Loucy (cell line): ENCODE results near the gene MYL5.

ENCODE experiments used
- H2AFZ ChIP-seq: fragments of 200-600 bp; sonication (generic); 2 replicates; pipeline ENCODE4 v1.6.0; 2016; ENCODE audit warnings: antibody characterized with exemption, mild to moderate bottlenecking, low read length, moderate library complexity
- H3F3A ChIP-seq: fragments of 200-600 bp; 2 replicates; pipeline ENCODE4 v1.6.0; 2016; ENCODE audit warnings: antibody characterized with exemption, low read depth, mild to moderate bottlenecking
- H3K27me3 ChIP-seq: fragments of 200-600 bp; sonication (generic); 2 replicates; pipeline ENCODE4 v1.6.1; 2014; ENCODE audit warnings: low read length, mild to moderate bottlenecking; ENCODE audit not compliant: insufficient read depth, poor library complexity, severe bottlenecking
- H3K36me3 ChIP-seq: fragments of 200-600 bp; sonication (generic); 2 replicates; pipeline ENCODE4 v1.6.1; 2016; ENCODE audit warnings: low read length; ENCODE audit not compliant: insufficient read depth
- H3K4me1 ChIP-seq: fragments of 200-600 bp; sonication (generic); 2 replicates; pipeline ENCODE4 v1.5.1; 2014; ENCODE audit warnings: low read length, mild to moderate bottlenecking; ENCODE audit not compliant: insufficient read depth, poor library complexity, severe bottlenecking
- H3K4me2 ChIP-seq: fragments of 200-600 bp; sonication (generic); 2 replicates; pipeline ENCODE4 v1.6.0; 2014; ENCODE audit warnings: antibody characterized with exemption, low read length, low read depth, mild to moderate bottlenecking; ENCODE audit not compliant: poor library complexity, severe bottlenecking
- H3K4me3 ChIP-seq: fragments of 200-600 bp; sonication (generic); 2 replicates; pipeline ENCODE4 v1.5.1; 2014; ENCODE audit warnings: low read length, mild to moderate bottlenecking, mixed read lengths; ENCODE audit not compliant: poor library complexity, severe bottlenecking
- H3K79me2 ChIP-seq: fragments of 200-600 bp; sonication (generic); 2 replicates; pipeline ENCODE4 v1.6.1; 2014; ENCODE audit warnings: low read length; ENCODE audit not compliant: insufficient read depth
- H3K9ac ChIP-seq: fragments of 200-600 bp; sonication (generic); 2 replicates; pipeline ENCODE4 v1.6.0; 2014; ENCODE audit warnings: mild to moderate bottlenecking, low read depth, low read length, moderate library complexity; ENCODE audit not compliant: poor library complexity, severe bottlenecking
- H3K9me2 ChIP-seq: fragments of 200-600 bp; sonication (generic); replicated peaks from 2 replicates; pipeline ENCODE4 v1.6.1; 2016; ENCODE audit warnings: low read depth, low read length, mixed read lengths
- H3K9me3 ChIP-seq: fragments of 200-600 bp; sonication (generic); 2 replicates; pipeline ENCODE4 v1.6.1; 2014; ENCODE audit warnings: mild to moderate bottlenecking, antibody characterized with exemption, low read length, low read depth; ENCODE audit not compliant: insufficient read depth
- H4K20me1 ChIP-seq: fragments of 200-600 bp; sonication (generic); 2 replicates; pipeline ENCODE4 v1.6.0; 2014; ENCODE audit warnings: antibody characterized with exemption, low read length, mild to moderate bottlenecking; ENCODE audit not compliant: insufficient read depth, poor library complexity, severe bottlenecking
- CTCF ChIP-seq: fragments of 200-600 bp; sonication (generic); conservative IDR thresholded peaks from 2 replicates; pipeline ENCODE4 v1.5.1; 2014; ENCODE audit warnings: mild to moderate bottlenecking, antibody characterized with exemption, low read length
- EZH2phosphoT487 ChIP-seq: fragments of 200-600 bp; IDR thresholded peaks from 2 replicates; pipeline ENCODE4 v1.6.1; 2018; ENCODE audit warnings: antibody characterized with exemption, mild to moderate bottlenecking, moderate library complexity, borderline replicate concordance

The MYL5 gene

GRCh38 chr4:678331-679103, 4.2 kb downstream of the MYL5 start:
- H3K9ac ChIP-seq: no peak overlapping the region
- H4K20me1 ChIP-seq: peaks cover 2% of the 10 kb centered on the region
- H3K4me2 ChIP-seq: no peak overlapping the region
- no peaks in the 10 kb centered on the region for H3K36me3 ChIP-seq
- H3K27me3 ChIP-seq: no peaks in the 10 kb centered on the region
- H3K9me3 ChIP-seq: no peaks in the 10 kb centered on the region
- peaks cover 9% of the 10 kb centered on the region for H3K79me2 ChIP-seq
- peaks cover 17% of the 10 kb centered on the region for H3K4me1 ChIP-seq
- H2AFZ ChIP-seq: no peak overlapping the region
- TF ChIP-seq CTCF (no peak), EZH2phosphoT487 (no peak)
- no peak overlapping the region for H3K4me3 ChIP-seq
- no peaks in the 10 kb centered on the region for H3K9me2 ChIP-seq
- no peaks in the 10 kb centered on the region for H3F3A ChIP-seq

- H3K36me3 ChIP-seq: no peaks in the 10 kb centered on the region
- H3K4me2 ChIP-seq: no peak overlapping the region
- no peaks in the 10 kb centered on the region for H4K20me1 ChIP-seq
- H3K79me2 ChIP-seq: peaks cover 6% of the 10 kb centered on the region; the same call in 1 of the 2 replicates
- no peaks in the 10 kb centered on the region for H3K27me3 ChIP-seq
- H3K9ac ChIP-seq: no peak overlapping the region
- TF ChIP-seq CTCF (no peak), EZH2phosphoT487 (no peak)
- no peaks in the 10 kb centered on the region for H3K9me2 ChIP-seq
- no peak overlapping the region for H2AFZ ChIP-seq
- peaks cover 15% of the 10 kb centered on the region for H3K4me1 ChIP-seq
- H3K9me3 ChIP-seq: no peaks in the 10 kb centered on the region
- no peaks in the 10 kb centered on the region for H3F3A ChIP-seq
- H3K4me3 ChIP-seq: no peak overlapping the region
Measured at GRCh38 chr4:679104-679481, 4.8 kb downstream of the MYL5 start.

- Histone ChIP-seq H3K9me2 (no peaks in the 10 kb centered on the region), H3K79me2 (peaks cover 6% of the 10 kb centered on the region; the same call in 1 of the 2 replicates), H3K27me3 (no peaks in the 10 kb centered on the region), H3K4me3 (no peak overlapping the region), H3K36me3 (no peaks in the 10 kb centered on the region), H3K9me3 (no peaks in the 10 kb centered on the region), H3F3A (no peaks in the 10 kb centered on the region), H3K4me2 (no peak overlapping the region), H3K4me1 (peaks cover 15% of the 10 kb centered on the region), H4K20me1 (no peaks in the 10 kb centered on the region), H3K9ac (no peak overlapping the region), H2AFZ (no peak overlapping the region)
- no peak for TF ChIP-seq EZH2phosphoT487
- no peak for TF ChIP-seq CTCF
Measured at GRCh38 chr4:679629-680028, 5.3 kb downstream of the MYL5 start.
